Stimulated activated CD4-positive, alpha-beta T cell treated with anti-CD3 and anti-CD28 coated beads, Interleukin-12 subunit alpha, Interleukin-12 subunit beta, amount 100 ng/mL, for 24 hours (primary cell): ENCODE data around the gene CDIP1.

ENCODE experiments used
- DNase-seq, 2 experiments: peaks; one replicate each; pipeline ENCODE4 v3.0.0-alpha.2; 2020; ENCODE audit warnings: low read depth in 2 of 2

Gene CDIP1

DNA sequence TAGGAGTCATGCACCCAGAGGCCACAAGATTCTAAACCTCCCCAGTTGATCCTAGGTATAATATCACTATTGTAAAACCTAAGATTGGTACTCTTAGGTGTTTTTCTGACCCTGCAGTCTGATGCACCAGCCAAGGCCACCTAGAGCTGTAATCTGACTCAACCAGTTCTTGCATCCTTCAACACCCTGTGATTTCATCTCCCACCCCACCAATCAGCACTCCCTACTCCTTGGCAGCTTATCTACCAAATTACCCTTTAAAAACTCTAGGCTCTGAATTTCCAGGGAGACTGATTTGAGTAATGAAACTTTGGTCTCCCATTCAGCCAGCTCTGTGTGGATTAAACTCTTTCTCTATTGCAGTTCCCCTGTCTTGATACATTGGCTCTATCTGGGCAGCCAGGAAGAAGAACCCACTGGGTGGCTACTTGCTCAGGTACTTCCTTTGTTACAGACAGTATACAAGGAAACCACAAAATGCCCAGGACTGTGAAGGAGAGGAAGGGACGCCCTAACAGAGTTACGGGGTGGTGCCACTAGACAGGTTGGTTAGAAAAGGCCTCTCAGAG is 1.2 kb upstream of the CDIP1 start:
- DNase-seq, result no peak

- no peak for DNase-seq
Observed at GRCh38 chr16:4537376-4538343, 913 bp downstream of the CDIP1 start.

DNA sequence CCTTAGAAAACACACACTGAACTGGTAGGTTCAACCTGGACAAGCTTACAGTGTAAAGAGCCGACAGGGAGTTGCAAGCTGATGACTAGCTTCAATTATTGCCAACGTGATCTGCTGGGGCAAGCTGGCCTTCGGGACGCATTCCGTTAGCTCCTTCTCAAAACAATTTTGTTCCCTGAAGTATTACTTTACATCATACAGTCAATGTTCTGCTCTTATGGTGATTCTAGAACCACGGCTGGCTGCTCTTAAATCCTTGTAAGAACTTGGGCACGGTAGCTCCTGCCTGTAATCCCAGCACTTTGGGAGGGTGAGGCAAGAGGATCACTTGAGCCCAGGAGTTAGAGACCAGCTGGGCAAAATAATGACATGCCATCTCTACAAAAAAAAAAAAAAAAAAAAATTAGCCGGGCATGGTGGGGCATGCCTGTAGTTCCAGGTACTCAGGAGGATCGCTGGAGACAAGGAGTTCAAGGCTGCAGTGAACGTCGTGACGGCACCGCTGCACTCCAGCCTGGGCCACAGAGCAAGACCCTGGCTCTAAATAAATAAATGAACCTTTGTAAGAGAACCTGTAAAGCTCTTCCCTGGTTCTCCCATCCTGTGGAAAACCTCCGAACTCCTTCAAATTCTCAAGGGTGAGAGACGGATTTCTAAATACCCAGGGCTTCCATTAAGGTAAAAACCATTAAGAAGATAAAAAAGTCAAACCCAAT is 2.0 kb downstream of the CDIP1 start:
- DNase-seq, result no peak

GRCh38 chr16:4535627-4536108 is 2.9 kb downstream of the CDIP1 start:
- peak in 1 of 2 experiments; percentile 42 for DNase-seq

- DNase-seq, result no peak
Observed at GRCh38 chr16:4534151-4534790, 4.3 kb downstream of the CDIP1 start.

DNA sequence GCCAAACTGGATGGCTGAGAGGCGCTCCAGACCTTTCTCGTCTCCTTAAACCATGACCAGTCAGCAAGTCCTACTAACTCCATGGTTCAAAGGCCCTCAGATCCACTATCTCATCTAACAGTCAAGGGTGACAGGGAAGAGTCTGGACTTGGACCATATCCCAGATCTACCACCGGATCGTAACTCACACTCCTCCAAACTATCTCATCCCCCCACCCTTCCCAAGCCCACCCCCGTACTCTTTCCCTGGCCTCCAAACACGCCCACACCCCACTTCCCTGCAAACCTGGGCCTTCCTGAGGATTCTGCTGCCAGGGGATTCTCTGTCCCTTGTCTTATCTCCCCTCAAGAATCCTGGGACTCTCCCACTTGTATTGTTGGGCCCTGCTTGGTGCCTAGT is 5.1 kb downstream of the CDIP1 start:
- no peak for DNase-seq

GRCh38 chr16:4532238-4532637 is 6.3 kb downstream of the CDIP1 start:
- no peak for DNase-seq

- no peak for DNase-seq
Observed at GRCh38 chr16:4531811-4532210, 6.8 kb downstream of the CDIP1 start.

DNA sequence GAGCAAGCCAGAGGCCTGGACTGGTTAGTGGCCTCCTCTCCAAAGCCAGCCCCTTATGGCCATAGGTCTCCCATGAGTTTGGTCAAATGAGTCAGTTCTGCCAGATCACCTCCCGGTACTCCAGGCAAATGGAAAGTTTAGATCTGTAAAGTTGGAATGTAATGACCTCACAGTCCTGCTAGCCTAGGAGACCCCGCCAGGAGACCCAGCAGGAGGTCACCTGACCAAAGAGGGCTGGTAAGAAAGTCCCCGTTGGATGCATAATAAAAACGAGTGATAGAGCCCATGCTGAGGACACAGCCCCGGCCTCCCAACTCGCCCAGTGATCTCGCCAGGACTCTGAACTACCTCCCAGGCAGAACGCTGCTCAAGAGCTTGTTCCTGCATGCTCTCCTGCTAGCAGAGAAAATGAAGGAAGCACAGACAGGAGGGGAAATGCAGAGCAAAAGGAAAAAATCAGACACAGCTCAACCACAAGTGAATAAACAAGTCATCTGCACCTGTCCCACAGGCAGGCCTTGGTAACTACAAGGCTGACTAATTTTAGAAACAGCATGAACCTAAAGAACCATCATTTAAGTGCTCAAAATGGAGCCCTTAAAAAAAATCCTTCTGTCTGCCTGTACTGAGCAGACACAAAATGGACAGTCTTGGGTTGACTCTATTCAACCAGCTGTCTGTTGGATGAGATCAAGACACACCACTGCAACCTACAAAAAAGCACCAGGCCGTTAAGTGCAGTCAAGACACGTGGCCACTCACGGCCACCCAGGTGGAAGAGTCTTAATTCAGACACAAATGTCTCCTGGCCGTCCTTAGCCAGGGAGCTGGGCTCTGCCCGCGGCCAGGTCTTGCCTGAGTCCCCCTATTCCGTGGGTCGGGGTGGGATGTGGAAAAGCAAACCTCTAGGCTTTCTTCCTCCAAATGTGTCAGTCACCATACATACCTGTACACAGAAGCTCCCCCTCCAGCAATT is 9.2 kb downstream of the CDIP1 start:
- DNase-seq, result no peak

GRCh38 chr16:4525634-4526277 is 12.8 kb downstream of the CDIP1 start:
- DNase-seq, result no peak

DNA sequence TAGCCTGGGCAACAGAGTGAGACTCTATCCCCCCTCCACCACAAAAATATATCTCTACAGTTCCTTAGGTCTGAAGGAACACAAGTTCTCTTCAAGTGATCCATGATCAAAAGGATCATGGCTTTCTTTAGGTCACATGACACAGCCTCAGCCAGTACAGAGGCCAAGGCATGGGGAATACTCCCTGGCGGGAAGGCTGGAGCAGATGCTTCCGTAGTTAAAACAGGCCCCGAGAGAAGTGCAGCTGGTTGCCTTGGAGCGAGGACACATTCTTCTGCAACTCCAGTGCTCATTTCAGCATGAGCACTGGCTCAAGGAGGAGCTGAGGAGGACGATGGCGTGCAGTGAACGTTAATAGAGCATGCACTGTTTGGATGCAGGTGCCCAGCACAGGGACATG is 13.5 kb downstream of the CDIP1 start:
- no peak for DNase-seq

DNA sequence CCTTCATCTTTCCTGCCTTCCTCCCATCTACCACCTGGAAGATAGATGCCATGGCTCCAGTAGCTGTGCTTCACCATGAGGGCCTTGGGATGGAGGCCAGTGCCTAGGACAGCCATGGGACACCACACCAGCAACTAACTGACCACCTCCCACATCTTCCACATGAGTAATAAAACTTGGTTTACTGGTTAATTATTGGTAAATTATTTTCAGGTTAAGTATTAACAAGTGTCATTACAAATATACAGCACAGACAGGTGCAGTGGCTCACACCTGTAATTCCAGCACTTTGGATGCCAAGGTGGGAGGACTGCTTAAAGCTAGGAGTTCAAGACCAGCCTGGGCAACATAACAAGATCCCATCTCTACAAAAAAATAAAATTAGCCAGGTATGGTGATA is 14.0 kb downstream of the CDIP1 start:
- no peak for DNase-seq

GRCh38 chr16:4523686-4524085 is 14.9 kb downstream of the CDIP1 start:
- DNase-seq, result no peak

DNA sequence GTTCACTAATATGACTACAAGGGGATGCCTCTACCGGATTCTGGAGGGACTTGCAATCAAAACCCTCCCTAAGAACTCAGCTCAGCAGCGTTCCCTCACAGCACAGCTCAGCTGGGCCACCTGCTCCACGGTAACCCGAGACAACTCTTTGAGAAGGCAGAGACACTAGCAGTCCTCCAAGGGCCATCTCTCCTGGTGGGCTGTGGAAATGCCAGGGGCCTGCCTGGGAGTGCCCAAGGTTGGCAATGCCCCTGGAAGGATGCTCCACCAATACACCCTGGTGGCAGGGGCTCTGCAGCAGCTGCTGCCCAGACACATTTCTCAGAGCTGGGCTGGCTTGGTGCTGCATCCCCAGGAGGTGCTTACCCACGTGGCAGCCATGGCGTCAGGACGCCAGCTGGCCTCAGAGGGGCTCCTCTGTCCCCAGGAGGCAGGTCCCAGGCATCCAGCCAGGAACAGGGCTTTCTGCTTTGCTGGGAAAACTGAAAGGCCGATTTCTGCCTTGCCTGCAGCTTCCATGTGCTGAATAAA is 16.5 kb downstream of the CDIP1 start:
- no peak for DNase-seq

DNA sequence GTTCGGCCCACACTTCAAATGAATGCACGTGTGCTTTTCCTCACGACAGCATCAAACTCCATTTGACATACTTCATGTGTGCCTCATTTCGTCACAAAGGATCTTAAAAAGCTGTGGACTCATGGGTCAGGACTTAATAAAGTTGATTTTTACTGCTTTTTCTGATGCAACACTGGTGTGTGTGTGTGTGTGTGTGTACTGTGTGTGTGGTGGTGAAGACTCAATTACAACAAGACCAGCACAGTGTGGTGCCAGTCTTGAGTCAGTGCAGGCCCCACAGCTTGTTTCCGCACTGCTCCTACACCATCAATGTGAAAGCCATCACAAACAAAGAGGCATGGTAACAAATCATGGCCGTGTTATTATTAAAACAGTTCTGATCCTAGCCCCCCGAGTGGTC is 17.7 kb downstream of the CDIP1 start:
- DNase-seq, result no peak

GRCh38 chr16:4519274-4520058 is 19.1 kb downstream of the CDIP1 start:
- DNase-seq, result no peak

DNA sequence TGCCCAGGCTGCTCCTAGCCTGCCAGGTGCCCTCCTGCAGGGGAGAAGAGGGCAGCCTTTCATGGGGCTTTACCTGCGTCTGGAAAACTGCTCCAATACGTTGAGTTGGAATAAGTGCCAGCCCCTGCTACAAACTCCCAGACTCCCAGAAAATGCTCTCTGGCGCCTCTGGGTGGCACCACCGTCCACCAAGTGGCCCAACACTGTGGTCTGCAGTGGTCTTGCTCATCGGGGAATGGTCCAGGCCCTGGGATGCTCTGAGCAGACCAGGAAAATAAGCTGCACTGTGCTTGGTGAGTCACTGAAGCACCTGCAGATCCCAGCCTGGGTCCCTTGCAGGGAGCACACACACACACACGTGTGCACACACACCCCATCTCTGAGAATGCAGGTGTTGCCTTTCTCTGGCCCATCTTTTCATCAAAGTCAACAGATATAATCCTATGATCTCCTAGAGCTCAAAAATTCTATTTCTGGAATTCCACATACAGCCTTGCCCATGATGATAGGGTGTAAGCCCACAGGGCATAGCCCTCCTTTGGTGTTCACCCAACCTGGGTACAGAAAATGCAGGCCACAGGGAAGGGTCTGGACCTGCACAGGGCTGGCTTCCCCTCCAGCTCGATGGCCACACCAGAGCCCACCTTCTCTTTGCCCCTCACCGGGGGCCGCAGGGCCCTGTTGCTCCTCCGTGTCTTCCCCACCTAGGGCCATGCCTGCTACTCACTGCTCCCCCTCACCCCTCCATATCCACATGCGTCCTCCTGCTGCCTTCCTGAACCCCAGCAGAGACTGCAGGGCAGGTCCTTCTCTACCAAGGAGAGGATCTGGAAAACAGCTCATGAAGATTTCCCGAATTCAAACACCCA is 20.5 kb downstream of the CDIP1 start:
- no peak for DNase-seq

- DNase-seq, result no peak
Observed at GRCh38 chr16:4515611-4516233, 22.9 kb downstream of the CDIP1 start.
